Neuronal stem cell (in vitro differentiated cells): ENCODE results near the gene COL25A1.

Experiments used
- DNase-seq: peaks from one replicate; pipeline ENCODE4 v3.0.0-alpha.2; 2013; ENCODE audit warnings: low spot score
- H2AFZ ChIP-seq: one replicate; pipeline ENCODE4 v1.6.1; 2013; ENCODE audit warnings: mild to moderate bottlenecking, low read length, inconsistent platforms
- H2AK5ac ChIP-seq: 2 replicates; pipeline ENCODE4 v1.6.1; 2013; ENCODE audit warnings: low read depth, mild to moderate bottlenecking, inconsistent platforms, low read length, moderate library complexity, mixed read lengths
- H2BK120ac ChIP-seq: 2 replicates; pipeline ENCODE4 v1.6.1; 2013; ENCODE audit warnings: low read depth, mild to moderate bottlenecking, inconsistent platforms, low read length, moderate library complexity, mixed read lengths
- H2BK12ac ChIP-seq: one replicate; pipeline ENCODE4 v1.6.1; 2013; ENCODE audit warnings: low read length, inconsistent platforms
- H2BK15ac ChIP-seq: 2 replicates; pipeline ENCODE4 v1.6.1; 2013; ENCODE audit warnings: mild to moderate bottlenecking, low read length, inconsistent platforms, mixed read lengths
- H2BK5ac ChIP-seq: one replicate; pipeline ENCODE4 v1.6.1; 2013; ENCODE audit warnings: inconsistent platforms, mild to moderate bottlenecking, low read length, moderate library complexity
- H3K14ac ChIP-seq: one replicate; pipeline ENCODE4 v1.6.1; 2013; ENCODE audit warnings: low read length, inconsistent platforms
- H3K18ac ChIP-seq: 2 replicates; pipeline ENCODE4 v1.6.1; 2013; ENCODE audit warnings: low read length, inconsistent platforms
- H3K23ac ChIP-seq: 2 replicates; pipeline ENCODE4 v1.6.1; 2013; ENCODE audit warnings: low read depth, mild to moderate bottlenecking, mixed read lengths, low read length, inconsistent platforms; ENCODE audit not compliant: poor library complexity
- H3K27ac ChIP-seq: replicated peaks from 3 replicates; pipeline ENCODE4 v1.5.1; 2013; ENCODE audit warnings: low read length, inconsistent platforms
- H3K27me3 ChIP-seq, 3 experiments: 2 replicates each; pipeline ENCODE4 v1.6.1; 2013; ENCODE audit warnings: low read length in 3 of 3, mild to moderate bottlenecking in 2 of 3, inconsistent platforms in 1 of 3, low read depth in 1 of 3, mixed read lengths in 1 of 3, moderate library complexity in 1 of 3; ENCODE audit not compliant: control insufficient read depth in 3 of 3, insufficient read depth in 3 of 3
- H3K36me3 ChIP-seq, 2 donors: replicated peaks in 1 of 2; 2 replicates each; pipeline ENCODE4 v1.6.1; 2013; ENCODE audit warnings: low read length in 2 of 2; ENCODE audit not compliant: control insufficient read depth in 2 of 2, insufficient read depth in 2 of 2
- H3K4ac ChIP-seq: 2 replicates; pipeline ENCODE4 v1.6.1; 2013; ENCODE audit warnings: inconsistent platforms, mild to moderate bottlenecking, low read length, moderate library complexity
- H3K4me1 ChIP-seq, 2 donors: 1 replicate in 1 of 2; 2 replicates in 1 of 2; pipeline ENCODE4 v1.6.1; 2013; ENCODE audit warnings: low read length in 2 of 2, low read depth in 1 of 2; ENCODE audit not compliant: control insufficient read depth in 2 of 2, insufficient read depth in 1 of 2
- H3K4me2 ChIP-seq: one replicate; pipeline ENCODE4 v1.6.1; 2013; ENCODE audit warnings: mild to moderate bottlenecking, low read length, inconsistent platforms; ENCODE audit not compliant: insufficient read depth, poor library complexity, severe bottlenecking
- H3K4me3 ChIP-seq, 2 donors: 2 replicates each; pipeline ENCODE4 v1.5.1; 2013; ENCODE audit warnings: low read length in 2 of 2, mild to moderate bottlenecking in 2 of 2, inconsistent platforms in 1 of 2, moderate library complexity in 1 of 2
- H3K79me1 ChIP-seq: one replicate; pipeline ENCODE4 v1.6.1; 2013; ENCODE audit warnings: low read depth, mild to moderate bottlenecking, inconsistent platforms, low read length, moderate library complexity
- H3K9ac ChIP-seq: one replicate; pipeline ENCODE4 v1.6.1; 2013; ENCODE audit warnings: mild to moderate bottlenecking, low read depth, low read length, inconsistent platforms; ENCODE audit not compliant: poor library complexity
- H3K9me3 ChIP-seq, 2 donors: replicated peaks in 1 of 2; 2 replicates each; pipeline versions ENCODE3 to v1.6.1; 2013; ENCODE audit warnings: low read length in 2 of 2, mild to moderate bottlenecking in 2 of 2, inconsistent platforms in 1 of 2, low read depth in 1 of 2, mixed read lengths in 1 of 2, moderate library complexity in 1 of 2; ENCODE audit not compliant: control insufficient read depth in 2 of 2, insufficient read depth in 1 of 2
- H4K8ac ChIP-seq: one replicate; pipeline ENCODE4 v1.6.1; 2013; ENCODE audit warnings: low read depth, mild to moderate bottlenecking, inconsistent platforms, low read length, moderate library complexity
- H4K91ac ChIP-seq: one replicate; pipeline ENCODE4 v1.6.1; 2013; ENCODE audit warnings: low read length, low read depth, mild to moderate bottlenecking, inconsistent platforms; ENCODE audit not compliant: poor library complexity
- WGBS, 2 donors: extraction: QIAGEN DNeasy Blood & Tissue Kit; methylation state at CpG; one replicate each; pipeline ENCODE4 v1.1.7; 2013; ENCODE audit warnings: missing lambda C conversion rate in 2 of 2, mixed read lengths in 1 of 2; ENCODE audit not compliant: insufficient read length in 2 of 2, insufficient replicate concordance in 1 of 2; ENCODE audit errors: extremely low coverage in 2 of 2; 5-methylcytosine and 5-hydroxymethylcytosine counted together

The COL25A1 gene

GRCh38 chr4:109199585-109199984 lies 102.9 kb downstream of the COL25A1 start:
- no peak overlapping the region for H2BK12ac ChIP-seq
- H3K4ac ChIP-seq, result no peak overlapping the region
- H2AFZ ChIP-seq, result no peak overlapping the region
- H3K18ac ChIP-seq, result no peak overlapping the region
- H3K27me3 ChIP-seq, result peaks cover 0 to 1% (median 0%) of the 10 kb centered on the region in 3 experiments
- H3K79me1 ChIP-seq, result no peaks in the 10 kb centered on the region
- no peak overlapping the region for H4K8ac ChIP-seq
- H2BK15ac ChIP-seq, result no peak overlapping the region
- no peaks in the 10 kb centered on the region for H3K36me3 ChIP-seq
- H2AK5ac ChIP-seq, result no peak overlapping the region
- no peak overlapping the region for H3K4me3 ChIP-seq
- no peaks in the 10 kb centered on the region for H3K4me1 ChIP-seq
- no peak overlapping the region for H3K9ac ChIP-seq
- WGBS, 2 donors, result no CpG with 5 or more reads among the region's 1 CpG
- no peak overlapping the region for H2BK5ac ChIP-seq
- H3K9me3 ChIP-seq, result no peaks in the 10 kb centered on the region
- H3K14ac ChIP-seq, result no peak overlapping the region
- H3K23ac ChIP-seq, result no peak overlapping the region
- no peak for DNase-seq
- no peak overlapping the region for H2BK120ac ChIP-seq
- H3K27ac ChIP-seq, result no peak overlapping the region
- no peak overlapping the region for H4K91ac ChIP-seq
- H3K4me2 ChIP-seq, result no peak overlapping the region

- H3K36me3 ChIP-seq, result no peaks in the 10 kb centered on the region
- no peak overlapping the region for H3K18ac ChIP-seq
- H3K14ac ChIP-seq, result no peak overlapping the region
- H4K91ac ChIP-seq, result no peak overlapping the region
- H2AK5ac ChIP-seq, result no peak overlapping the region
- no peaks in the 10 kb centered on the region for H3K4me1 ChIP-seq
- H3K79me1 ChIP-seq, result no peaks in the 10 kb centered on the region
- no peak overlapping the region for H2BK5ac ChIP-seq
- H2BK12ac ChIP-seq, result no peak overlapping the region
- no peak overlapping the region for H3K27ac ChIP-seq
- H2BK120ac ChIP-seq, result no peak overlapping the region
- no peak overlapping the region for H2AFZ ChIP-seq
- no peak overlapping the region for H3K4me2 ChIP-seq
- DNase-seq, result no peak
- no peak overlapping the region for H3K23ac ChIP-seq
- H3K27me3 ChIP-seq, result peaks cover 0 to 1% (median 0%) of the 10 kb centered on the region in 3 experiments
- no CpG with 5 or more reads among the region's 1 CpG for WGBS, 2 donors
- no peaks in the 10 kb centered on the region for H3K9me3 ChIP-seq
- no peak overlapping the region for H4K8ac ChIP-seq
- no peak overlapping the region for H3K4me3 ChIP-seq
- no peak overlapping the region for H3K4ac ChIP-seq
- no peak overlapping the region for H3K9ac ChIP-seq
- no peak overlapping the region for H2BK15ac ChIP-seq
These were observed 106.8 kb downstream of the COL25A1 start for GRCh38 chr4:109195646-109196045.

- H3K14ac ChIP-seq, result no peak overlapping the region
- no peak overlapping the region for H3K4ac ChIP-seq
- DNase-seq, result no peak
- H3K9me3 ChIP-seq, result no peaks in the 10 kb centered on the region
- H3K4me1 ChIP-seq, result no peaks in the 10 kb centered on the region
- H3K23ac ChIP-seq, result no peak overlapping the region
- WGBS, 2 donors, result no CpG with 5 or more reads among the region's 5 CpGs
- peaks cover 0 to 6% (median 0%) of the 10 kb centered on the region in 3 experiments for H3K27me3 ChIP-seq
- no peak overlapping the region for H3K4me2 ChIP-seq
- H4K8ac ChIP-seq, result no peak overlapping the region
- H3K27ac ChIP-seq, result no peak overlapping the region
- H2BK5ac ChIP-seq, result no peak overlapping the region
- no peaks in the 10 kb centered on the region for H3K36me3 ChIP-seq
- H3K4me3 ChIP-seq, result no peak overlapping the region
- H2BK12ac ChIP-seq, result no peak overlapping the region
- H2AK5ac ChIP-seq, result no peak overlapping the region
- no peak overlapping the region for H3K9ac ChIP-seq
- no peak overlapping the region for H4K91ac ChIP-seq
- no peak overlapping the region for H3K18ac ChIP-seq
- no peak overlapping the region for H2BK120ac ChIP-seq
- no peak overlapping the region for H2BK15ac ChIP-seq
- H3K79me1 ChIP-seq, result no peaks in the 10 kb centered on the region
- no peak overlapping the region for H2AFZ ChIP-seq
These were observed 111.2 kb downstream of the COL25A1 start for GRCh38 chr4:109191216-109191615.

GRCh38 chr4:109186458-109186945 lies 116.0 kb downstream of the COL25A1 start:
- H3K18ac ChIP-seq, result no peak overlapping the region
- H2BK12ac ChIP-seq, result no peak overlapping the region
- peaks cover 0 to 2% of the 10 kb centered on the region in 2 donors for H3K9me3 ChIP-seq

More at GRCh38 chr4:109186458-109186945, 116.0 kb downstream of the COL25A1 start:
- no peak overlapping the region for H3K4me3 ChIP-seq
- no peak overlapping the region for H2BK5ac ChIP-seq
- peaks cover 0 to 6% (median 0%) of the 10 kb centered on the region in 3 experiments for H3K27me3 ChIP-seq
- DNase-seq, result no peak
- H3K79me1 ChIP-seq, result no peaks in the 10 kb centered on the region
- no peak overlapping the region for H2BK15ac ChIP-seq
- no peak overlapping the region for H3K14ac ChIP-seq
- no peaks in the 10 kb centered on the region for H3K36me3 ChIP-seq
- no CpG with 5 or more reads among the region's 4 CpGs for WGBS, 2 donors
- no peak overlapping the region for H4K8ac ChIP-seq
- H3K27ac ChIP-seq, result no peak overlapping the region
- no peak overlapping the region for H2AK5ac ChIP-seq
- H3K4ac ChIP-seq, result no peak overlapping the region
- no peak overlapping the region for H4K91ac ChIP-seq
- H2AFZ ChIP-seq, result no peak overlapping the region
- H3K23ac ChIP-seq, result no peak overlapping the region
- no peak overlapping the region for H3K9ac ChIP-seq
- no peak overlapping the region for H2BK120ac ChIP-seq
- H3K4me1 ChIP-seq, result peaks cover 0 to 5% of the 10 kb centered on the region in 2 donors
- H3K4me2 ChIP-seq, result no peak overlapping the region
